ENCODE data around the gene CHURC1.

CHURC1 gene

DNA sequence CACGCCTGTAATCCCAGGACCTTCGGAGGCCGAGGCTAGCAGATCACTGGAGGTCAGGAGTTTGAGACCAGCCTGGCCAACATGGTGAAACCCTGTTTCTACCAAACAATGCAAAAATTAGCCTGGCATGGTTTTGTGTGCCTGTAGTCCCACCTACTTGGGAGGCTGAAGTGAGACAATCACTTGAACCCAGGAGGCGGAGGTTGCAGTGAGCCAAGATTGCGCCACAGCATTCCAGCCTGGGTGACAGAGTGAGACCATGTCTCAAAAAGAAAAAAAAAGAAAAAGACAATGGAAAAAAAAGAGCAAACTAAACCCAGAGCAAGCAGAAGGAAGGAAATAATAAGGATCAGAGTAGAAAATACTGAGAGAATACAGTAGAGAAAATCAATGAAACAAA lies 5.4 kb downstream of the CHURC1 start:
- H3K36me3 Mint-ChIP-seq (ENCODE audit: low read depth) = peaks cover 49% of the 10 kb centered on the region
- peaks cover 52% of the 10 kb centered on the region for H3K4me1 Mint-ChIP-seq (ENCODE audit: low read depth)
- H3K4me3 Mint-ChIP-seq = no peak overlapping the region
- H3K9me3 Mint-ChIP-seq = no peaks in the 10 kb centered on the region
- DNase-seq (ENCODE audit: low spot score) = no peak
- H3K27me3 Mint-ChIP-seq (ENCODE audit: low read depth) = no peaks in the 10 kb centered on the region
- no peak overlapping the region for H3K27ac Mint-ChIP-seq

DNA sequence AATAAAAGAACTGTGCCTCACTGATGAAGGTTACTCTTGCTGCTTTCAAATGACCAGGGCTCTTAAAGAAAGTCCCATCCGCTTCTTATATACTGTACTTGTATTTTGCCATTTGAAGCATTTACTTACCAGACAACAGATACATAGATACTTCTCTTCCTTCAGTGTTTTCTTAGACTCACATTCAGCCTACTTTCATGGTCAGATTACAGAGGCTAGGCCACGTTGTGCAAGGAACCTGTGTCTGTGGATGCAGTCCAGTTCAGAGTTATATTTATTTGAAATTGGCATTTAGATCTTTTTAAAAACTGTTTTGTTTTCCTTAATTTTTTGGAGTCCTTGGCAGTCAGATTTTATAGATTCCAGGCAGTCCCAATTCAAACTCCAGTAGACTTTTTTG lies 6.2 kb downstream of the CHURC1 start:
- Mint-ChIP-seq H3K27ac (no peak overlapping the region), H3K4me3 (no peak overlapping the region), H3K4me1 (ENCODE audit: low read depth) (peaks cover 49% of the 10 kb centered on the region), H3K27me3 (ENCODE audit: low read depth) (no peaks in the 10 kb centered on the region), H3K36me3 (ENCODE audit: low read depth) (peaks cover 47% of the 10 kb centered on the region), H3K9me3 (no peaks in the 10 kb centered on the region)
- DNase-seq (ENCODE audit: low spot score) = no peak

DNA sequence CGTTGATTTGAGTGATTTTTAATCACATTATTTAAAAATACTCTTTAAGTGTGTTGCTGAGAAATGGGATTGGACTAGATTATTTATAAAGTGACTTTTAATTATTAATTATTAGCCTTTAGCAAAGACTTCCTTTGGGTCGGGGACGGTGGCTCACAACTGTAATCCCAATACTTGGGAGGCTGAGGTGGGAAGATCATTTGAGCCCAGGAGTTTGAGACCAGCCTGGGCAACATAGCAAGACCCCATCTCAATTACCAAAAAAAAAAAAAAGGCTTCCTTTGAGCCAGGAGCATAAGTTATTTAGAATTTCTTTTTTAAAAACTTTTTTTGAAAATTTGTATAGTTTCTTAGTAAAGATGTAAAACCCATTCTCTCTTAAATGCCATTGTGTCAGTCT lies 8.8 kb downstream of the CHURC1 start:
- peaks cover 44% of the 10 kb centered on the region for H3K36me3 Mint-ChIP-seq (ENCODE audit: low read depth)
- no peak for DNase-seq (ENCODE audit: low spot score)
- H3K27me3 Mint-ChIP-seq (ENCODE audit: low read depth) = no peaks in the 10 kb centered on the region
- no peak overlapping the region for H3K27ac Mint-ChIP-seq
- H3K9me3 Mint-ChIP-seq = no peaks in the 10 kb centered on the region
- peaks cover 45% of the 10 kb centered on the region for H3K4me1 Mint-ChIP-seq (ENCODE audit: low read depth)
- H3K4me3 Mint-ChIP-seq = no peak overlapping the region

DNA sequence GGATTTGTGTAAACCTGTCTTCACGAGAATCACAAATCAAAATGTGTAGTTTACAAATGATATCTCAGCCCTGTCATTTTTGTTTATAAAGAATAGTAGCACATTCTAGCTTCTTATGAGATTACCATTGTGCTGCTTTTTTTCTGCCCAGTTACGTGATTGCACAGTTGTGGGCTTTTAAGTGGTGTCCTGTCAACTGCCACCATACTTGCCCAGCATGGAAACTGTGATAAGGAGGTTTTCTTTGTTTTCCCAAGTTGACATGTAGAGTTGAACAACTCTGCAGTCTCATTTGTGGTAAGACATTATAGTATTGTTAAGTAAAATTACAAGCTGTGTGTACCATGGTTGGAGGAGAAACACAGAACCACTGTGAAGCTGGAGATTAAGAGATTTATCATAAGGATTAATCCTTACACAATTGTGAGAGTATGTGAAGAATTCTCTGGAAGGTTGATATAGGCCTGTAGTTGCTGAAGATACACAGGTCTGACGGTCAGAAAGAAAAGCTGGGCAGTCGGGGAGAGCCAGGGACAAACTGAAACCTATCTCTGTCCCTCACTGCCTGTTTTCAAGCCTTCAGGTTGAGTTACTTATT lies 12.2 kb downstream of the CHURC1 start:
- DNase-seq (ENCODE audit: low spot score) = no peak
- Mint-ChIP-seq H3K27ac (peak overlapping the region; percentile 13), H3K4me3 (no peak overlapping the region), H3K4me1 (ENCODE audit: low read depth) (peaks cover 29% of the 10 kb centered on the region), H3K36me3 (ENCODE audit: low read depth) (peaks cover 44% of the 10 kb centered on the region), H3K9me3 (no peaks in the 10 kb centered on the region), H3K27me3 (ENCODE audit: low read depth) (no peaks in the 10 kb centered on the region)

DNA sequence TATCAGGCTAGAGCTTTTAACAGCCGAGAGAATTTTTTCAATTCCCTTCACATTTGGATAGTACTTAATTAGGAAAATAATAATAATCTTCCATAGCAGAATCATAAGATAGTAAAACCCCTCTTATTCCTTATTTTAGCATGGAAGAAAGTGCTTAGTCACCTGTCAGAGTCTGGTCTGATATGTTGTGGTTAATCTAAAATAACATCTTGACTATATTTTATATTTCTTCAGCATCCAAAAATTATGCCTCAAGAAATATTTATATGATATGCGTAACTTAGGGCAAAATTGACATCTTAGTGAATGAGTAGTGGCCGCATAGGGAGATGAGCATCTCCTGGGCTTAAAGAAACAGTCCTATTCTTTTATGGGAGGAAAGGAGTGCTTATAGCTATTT lies 12.8 kb downstream of the CHURC1 start:
- H3K27ac Mint-ChIP-seq = peak overlapping the region; percentile 13

DNA sequence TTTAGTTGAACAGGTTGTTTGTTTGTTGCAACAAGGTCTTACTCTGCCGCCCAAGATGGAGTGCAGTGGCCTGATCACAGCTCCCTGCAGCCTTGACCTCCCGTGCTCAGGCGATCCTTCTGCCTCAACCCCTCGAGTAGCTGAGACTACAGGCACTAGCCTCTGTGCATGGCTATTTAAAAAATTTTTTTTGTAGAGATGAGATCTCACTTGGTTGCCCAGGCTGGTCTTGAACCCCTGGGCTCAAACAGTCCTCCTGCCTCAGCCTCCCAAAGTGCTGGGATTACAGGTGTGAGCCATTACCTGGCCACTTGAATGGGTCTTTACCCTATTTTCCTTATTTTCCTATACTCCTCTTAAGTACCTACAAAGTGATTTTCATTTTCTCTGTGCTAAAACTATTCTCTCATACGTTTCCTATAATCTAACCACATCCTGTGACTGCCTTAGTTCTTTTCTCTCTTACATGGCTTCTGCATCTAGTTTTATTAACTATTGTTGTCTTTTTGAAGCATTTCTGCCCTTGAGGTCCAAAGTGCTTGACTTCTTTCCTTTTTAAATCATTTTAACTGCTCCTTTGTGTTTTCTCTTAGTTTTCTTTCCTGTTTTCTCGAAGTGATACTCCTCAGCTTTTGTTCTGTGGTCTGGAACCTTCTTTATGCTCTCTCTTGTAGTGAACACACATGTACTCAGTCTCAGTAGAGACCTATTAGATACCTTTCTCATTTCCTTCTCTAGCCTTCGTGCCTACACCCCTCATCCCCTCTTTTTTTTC lies 14.2 kb downstream of the CHURC1 start:
- peaks cover 56% of the 10 kb centered on the region for H3K36me3 Mint-ChIP-seq (ENCODE audit: low read depth)
- no peaks in the 10 kb centered on the region for H3K27me3 Mint-ChIP-seq (ENCODE audit: low read depth)
- no peaks in the 10 kb centered on the region for H3K9me3 Mint-ChIP-seq
- no peak overlapping the region for H3K27ac Mint-ChIP-seq
- H3K4me3 Mint-ChIP-seq = no peak overlapping the region
- H3K4me1 Mint-ChIP-seq (ENCODE audit: low read depth) = peaks cover 25% of the 10 kb centered on the region
- no peak for DNase-seq (ENCODE audit: low spot score)

More for the DNA sequence above, 12.8 kb downstream of the CHURC1 start:
- Mint-ChIP-seq H3K4me1 (ENCODE audit: low read depth) (peaks cover 24% of the 10 kb centered on the region), H3K27me3 (ENCODE audit: low read depth) (no peaks in the 10 kb centered on the region), H3K4me3 (no peak overlapping the region), H3K36me3 (ENCODE audit: low read depth) (peaks cover 43% of the 10 kb centered on the region), H3K9me3 (no peaks in the 10 kb centered on the region)
- no peak for DNase-seq (ENCODE audit: low spot score)

DNA sequence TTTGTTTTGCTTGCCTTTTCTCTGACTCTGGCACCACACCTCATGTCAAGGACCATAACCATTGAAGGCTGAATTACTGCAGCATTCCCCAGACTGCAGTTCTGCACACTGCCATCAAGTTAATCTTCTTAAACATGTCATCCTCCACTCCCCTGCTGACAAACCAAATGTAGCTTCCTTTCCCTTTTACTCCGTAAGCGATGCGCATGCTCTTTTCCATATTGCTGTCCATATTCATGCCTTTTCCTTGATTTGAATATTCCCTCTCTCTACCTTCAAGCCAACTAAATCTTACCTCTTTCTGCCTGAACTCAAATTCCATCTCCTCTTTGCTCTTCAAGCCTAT lies 14.7 kb downstream of the CHURC1 start:
- Mint-ChIP-seq H3K27ac (no peak overlapping the region), H3K27me3 (ENCODE audit: low read depth) (no peaks in the 10 kb centered on the region), H3K4me3 (no peak overlapping the region), H3K9me3 (no peaks in the 10 kb centered on the region), H3K4me1 (ENCODE audit: low read depth) (peaks cover 22% of the 10 kb centered on the region), H3K36me3 (ENCODE audit: low read depth) (peaks cover 56% of the 10 kb centered on the region)
- no peak for DNase-seq (ENCODE audit: low spot score)

DNA sequence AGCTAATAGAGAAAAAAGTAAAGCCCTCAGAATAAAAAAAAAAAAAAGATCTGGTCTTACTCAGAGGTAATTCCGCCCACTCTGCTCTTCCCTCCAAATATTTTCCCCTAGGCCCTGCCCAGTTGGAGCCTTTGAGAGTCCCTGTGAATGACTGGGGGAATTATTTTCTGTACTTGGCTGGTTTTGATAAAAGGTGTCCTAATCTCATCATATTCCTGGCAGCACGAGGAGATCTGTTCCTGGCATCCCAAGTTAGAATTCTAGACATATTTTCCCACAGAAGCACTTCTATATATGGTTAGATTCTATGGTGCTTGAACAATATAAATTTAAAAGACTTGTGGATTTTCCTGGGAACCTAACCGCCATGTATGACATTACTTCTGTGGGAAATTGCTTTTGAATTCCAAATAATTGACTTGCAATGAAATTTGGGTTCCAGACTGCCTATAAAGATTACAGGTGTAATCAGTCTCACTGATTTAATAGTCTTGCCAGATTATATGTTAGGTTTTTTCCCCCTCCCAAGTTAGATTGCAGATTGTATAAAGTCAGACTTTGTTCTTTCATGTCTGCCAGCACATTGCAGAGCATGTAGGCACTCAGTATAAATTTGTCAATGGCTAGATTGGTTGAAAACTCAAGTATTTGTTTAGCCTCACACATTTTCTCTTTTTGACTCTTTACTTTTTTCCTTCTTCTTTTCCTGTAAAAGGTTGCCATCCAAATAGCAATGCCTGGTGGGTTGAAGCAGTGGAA lies 16.0 kb downstream of the CHURC1 start:
- Mint-ChIP-seq H3K9me3 (no peaks in the 10 kb centered on the region), H3K4me1 (ENCODE audit: low read depth) (peaks cover 22% of the 10 kb centered on the region), H3K27me3 (ENCODE audit: low read depth) (no peaks in the 10 kb centered on the region), H3K4me3 (peak overlapping the region; percentile 35), H3K36me3 (ENCODE audit: low read depth) (peaks cover 59% of the 10 kb centered on the region), H3K27ac (peak overlapping the region; percentile 75)
- no peak for DNase-seq (ENCODE audit: low spot score)

DNA sequence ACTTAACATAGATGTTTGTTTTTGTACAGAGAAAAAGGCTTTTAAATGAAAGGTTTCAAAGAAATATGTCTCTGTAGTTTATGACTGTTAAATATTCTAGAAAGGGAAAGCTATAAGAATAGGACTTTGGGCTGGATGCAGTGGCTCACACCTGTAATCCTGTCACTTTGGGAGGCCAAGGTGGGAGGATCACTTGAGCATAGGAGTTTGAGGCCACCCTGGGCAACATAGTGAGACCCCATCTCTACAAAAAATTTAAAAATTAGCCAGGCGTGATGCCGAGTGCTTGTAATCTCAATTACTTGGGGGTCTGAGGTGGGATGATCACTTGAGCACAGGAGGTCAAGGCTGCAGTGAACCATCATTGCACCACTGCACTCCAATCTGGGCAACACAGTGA lies 16.9 kb downstream of the CHURC1 start:
- H3K27me3 Mint-ChIP-seq (ENCODE audit: low read depth) = no peaks in the 10 kb centered on the region
- H3K27ac Mint-ChIP-seq = peak overlapping the region; percentile 8
- H3K36me3 Mint-ChIP-seq (ENCODE audit: low read depth) = peaks cover 58% of the 10 kb centered on the region
- no peak for DNase-seq (ENCODE audit: low spot score)
- H3K4me3 Mint-ChIP-seq = no peak overlapping the region
- H3K4me1 Mint-ChIP-seq (ENCODE audit: low read depth) = peaks cover 25% of the 10 kb centered on the region
- H3K9me3 Mint-ChIP-seq = no peaks in the 10 kb centered on the region

DNA sequence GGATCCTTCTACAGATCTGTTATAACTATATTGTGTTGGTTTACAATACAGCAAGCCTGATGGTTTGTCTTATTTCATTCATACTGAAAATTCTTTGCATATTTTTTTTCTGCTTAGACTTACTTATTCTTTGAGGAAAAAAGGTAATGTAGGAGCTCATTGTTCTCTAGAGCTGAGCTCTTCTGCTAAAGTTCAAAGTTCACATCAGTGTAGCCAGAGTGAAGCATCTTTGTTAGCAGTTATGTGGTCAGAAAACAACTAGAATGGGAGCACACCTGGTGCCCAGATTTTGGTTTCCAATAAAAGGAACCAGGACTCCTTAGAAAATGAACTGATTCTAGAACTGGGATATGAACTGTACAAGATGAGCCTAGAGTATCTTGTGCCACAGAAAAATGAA lies 18.0 kb downstream of the CHURC1 start:
- peaks cover 58% of the 10 kb centered on the region for H3K36me3 Mint-ChIP-seq (ENCODE audit: low read depth)
- peaks cover 21% of the 10 kb centered on the region for H3K4me1 Mint-ChIP-seq (ENCODE audit: low read depth)
- no peaks in the 10 kb centered on the region for H3K27me3 Mint-ChIP-seq (ENCODE audit: low read depth)
- H3K4me3 Mint-ChIP-seq = no peak overlapping the region
- H3K9me3 Mint-ChIP-seq = no peaks in the 10 kb centered on the region
- no peak overlapping the region for H3K27ac Mint-ChIP-seq
- no peak for DNase-seq (ENCODE audit: low spot score)

DNA sequence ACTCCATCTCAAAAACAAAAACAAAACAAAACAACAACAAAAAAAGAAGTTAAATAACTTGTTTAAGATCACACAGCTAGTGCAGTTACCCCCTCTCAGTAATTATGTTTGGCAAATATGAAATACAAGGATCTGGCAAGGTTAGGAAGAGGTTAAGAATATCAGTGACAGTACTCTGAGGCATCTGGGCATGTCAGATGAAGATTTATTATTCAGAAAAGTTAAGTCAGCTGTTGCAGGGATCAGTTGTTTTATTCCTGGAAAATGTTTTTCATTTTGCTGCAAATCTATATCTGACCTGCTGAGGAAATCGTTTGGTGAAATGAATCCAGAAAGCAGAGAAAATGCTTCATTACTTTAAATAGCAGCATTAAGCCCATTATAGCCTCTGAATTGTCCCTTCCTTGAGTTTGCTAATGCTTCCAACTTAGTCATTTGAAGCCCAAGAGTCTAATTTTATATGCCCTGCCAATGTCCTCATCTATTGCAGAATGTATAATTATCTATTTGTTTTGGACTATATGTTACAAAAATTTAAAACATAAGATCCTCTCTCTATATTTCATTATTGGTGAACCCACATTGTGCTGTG lies 20.2 kb downstream of the CHURC1 start:
- Mint-ChIP-seq H3K9me3 (no peaks in the 10 kb centered on the region), H3K4me1 (ENCODE audit: low read depth) (peaks cover 27% of the 10 kb centered on the region), H3K4me3 (no peak overlapping the region), H3K27ac (no peak overlapping the region), H3K27me3 (ENCODE audit: low read depth) (no peaks in the 10 kb centered on the region), H3K36me3 (ENCODE audit: low read depth) (peaks cover 74% of the 10 kb centered on the region)
- no peak for DNase-seq (ENCODE audit: low spot score)

DNA sequence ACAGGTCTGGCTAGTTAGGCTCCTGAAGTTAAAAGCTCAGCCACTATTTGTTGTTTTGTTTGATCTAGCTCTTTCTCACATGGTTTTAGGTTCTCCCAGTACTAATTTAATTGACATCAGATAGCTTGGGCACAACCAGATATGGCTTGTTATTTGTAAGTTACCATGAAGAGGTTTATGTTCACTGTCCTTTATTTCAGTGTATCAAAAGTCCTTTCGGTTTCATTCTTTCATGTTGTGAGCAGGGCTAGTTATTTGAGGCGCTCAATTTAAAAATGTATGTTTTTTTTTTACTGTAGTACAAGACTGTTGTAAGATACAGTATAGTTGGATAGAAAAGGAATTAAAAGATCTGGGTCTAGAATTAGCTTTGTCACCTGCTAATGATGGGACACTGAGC lies 21.3 kb downstream of the CHURC1 start:
- no peaks in the 10 kb centered on the region for H3K9me3 Mint-ChIP-seq

DNA sequence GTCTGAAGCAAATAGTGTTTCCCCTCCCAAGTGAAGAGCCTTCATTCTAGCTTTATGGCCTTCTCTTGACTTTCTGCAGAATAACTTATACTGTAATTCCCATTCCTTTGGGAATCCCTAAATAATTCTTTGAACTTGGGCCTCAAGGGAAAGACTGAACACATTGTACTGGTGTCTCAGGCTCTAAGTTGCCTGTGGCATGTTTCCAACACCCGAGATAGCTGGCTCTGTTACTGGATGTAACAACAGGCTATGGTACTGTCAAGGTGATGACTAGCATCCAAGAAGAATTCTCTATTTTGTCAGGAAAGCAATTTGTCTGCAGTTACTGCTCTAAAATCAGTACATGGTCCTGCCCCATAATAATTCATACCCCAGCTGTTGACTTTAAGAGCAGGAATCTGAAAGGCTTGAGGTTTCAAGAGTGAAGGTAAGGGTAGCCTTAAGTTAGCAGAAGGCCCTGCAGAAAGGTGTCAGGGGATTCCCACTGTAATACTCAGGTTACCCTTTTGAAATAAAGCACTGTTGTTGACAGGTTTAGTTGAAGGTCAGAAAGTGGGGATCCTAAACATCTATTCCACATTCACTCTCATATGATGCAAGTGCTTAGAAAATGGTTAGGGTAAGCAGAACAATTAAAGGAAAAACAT lies 23.0 kb downstream of the CHURC1 start:
- DNase-seq (ENCODE audit: low spot score) = no peak
- H3K36me3 Mint-ChIP-seq (ENCODE audit: low read depth) = peaks cover 58% of the 10 kb centered on the region
- H3K4me3 Mint-ChIP-seq = no peak overlapping the region
- peaks cover 29% of the 10 kb centered on the region for H3K4me1 Mint-ChIP-seq (ENCODE audit: low read depth)
- H3K9me3 Mint-ChIP-seq = no peaks in the 10 kb centered on the region
- no peaks in the 10 kb centered on the region for H3K27me3 Mint-ChIP-seq (ENCODE audit: low read depth)
- no peak overlapping the region for H3K27ac Mint-ChIP-seq

More for the DNA sequence above, 21.3 kb downstream of the CHURC1 start:
- H3K27me3 Mint-ChIP-seq (ENCODE audit: low read depth) = no peaks in the 10 kb centered on the region
- H3K4me3 Mint-ChIP-seq = peak overlapping the region; percentile 47
- peaks cover 28% of the 10 kb centered on the region for H3K4me1 Mint-ChIP-seq (ENCODE audit: low read depth)
- DNase-seq (ENCODE audit: low spot score) = no peak
- peak overlapping the region; percentile 69 for H3K27ac Mint-ChIP-seq
- H3K36me3 Mint-ChIP-seq (ENCODE audit: low read depth) = peaks cover 70% of the 10 kb centered on the region

DNA sequence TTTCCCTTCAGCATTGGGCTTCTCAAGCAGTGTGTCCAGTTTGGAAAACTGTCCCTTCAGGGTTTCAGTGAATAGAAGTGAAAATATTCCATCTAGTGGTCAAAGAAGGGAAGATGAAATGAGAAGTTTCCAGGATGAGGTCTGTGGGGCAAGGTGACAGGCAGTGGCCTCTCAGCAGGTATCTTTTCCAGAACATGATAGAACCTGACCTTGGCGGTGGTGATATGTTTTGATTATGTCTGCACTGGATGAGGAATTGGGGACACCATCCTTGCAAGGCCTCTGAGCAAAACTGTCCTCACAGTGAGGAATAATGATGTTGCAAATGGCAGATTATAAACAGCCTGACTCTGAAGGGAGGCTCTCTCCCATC lies 23.6 kb downstream of the CHURC1 start:
- H3K4me3 Mint-ChIP-seq = no peak overlapping the region
- H3K27ac Mint-ChIP-seq = no peak overlapping the region
- peaks cover 54% of the 10 kb centered on the region for H3K36me3 Mint-ChIP-seq (ENCODE audit: low read depth)
- no peaks in the 10 kb centered on the region for H3K9me3 Mint-ChIP-seq
- peaks cover 32% of the 10 kb centered on the region for H3K4me1 Mint-ChIP-seq (ENCODE audit: low read depth)
- H3K27me3 Mint-ChIP-seq (ENCODE audit: low read depth) = no peaks in the 10 kb centered on the region
- no peak for DNase-seq (ENCODE audit: low spot score)

Measured in T-helper 2 cell treated with Interferon-gamma antibody and Interleukin-4, amounts not matched to agents 5 μg/mL and 100 μg/mL, for 36 hours (primary cell).